Hypothalamus (tissue), 51 donors: Measurements from ENCODE around the gene URB1.
"Not testable (repeated sequence)": the region's sequence is repeated elsewhere in the genome, so short reads cannot be mapped to it uniquely, and the experiment has no call there.

Source experiments
- DNase-seq, 51 donors: peaks; one replicate each; lab custom pipeline; 2025; lab: John Stamatoyannopoulos, UW

Gene URB1

DNA sequence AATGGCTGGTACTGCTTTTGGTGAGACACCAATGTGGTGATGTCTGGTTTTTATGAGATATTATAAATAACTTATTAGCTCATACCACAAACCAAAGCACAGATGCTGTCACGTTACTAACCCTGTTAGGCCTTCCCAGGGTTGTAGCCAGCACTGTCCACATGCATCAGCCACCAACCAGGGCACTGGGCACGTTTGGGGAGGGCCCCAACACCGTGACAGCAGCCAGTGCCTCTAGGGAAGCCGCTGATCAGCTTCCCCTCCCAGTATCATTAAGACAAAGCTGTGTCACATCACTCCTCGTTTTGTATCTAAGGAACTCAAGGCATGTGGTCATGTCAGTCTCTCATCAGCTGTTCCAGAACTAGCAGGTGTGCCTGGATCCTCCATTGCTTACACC lies 13.9 kb downstream of the URB1 start:
- no peak for DNase-seq

DNA sequence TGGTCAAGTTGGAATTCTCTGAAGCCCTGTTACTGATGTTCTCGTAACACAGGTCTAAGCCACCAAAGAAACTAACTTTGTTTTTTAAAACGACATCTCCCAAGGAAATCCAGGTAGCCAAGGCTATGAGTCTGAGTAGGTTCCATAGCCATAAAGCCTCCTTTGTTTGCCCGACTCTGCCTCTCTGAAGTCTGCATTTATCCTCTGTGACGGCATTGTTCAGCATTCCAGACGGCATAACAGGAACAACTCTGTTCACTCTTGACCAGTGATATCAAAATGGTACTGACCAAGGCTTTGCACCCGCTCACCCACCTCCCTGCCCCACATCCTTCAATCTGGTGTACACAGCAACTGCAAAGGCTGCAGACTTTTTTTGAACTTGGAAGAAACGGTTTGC lies 14.8 kb downstream of the URB1 start:
- peak in 5 of 51 donors; percentile 8 to 17 (median 10) for DNase-seq

DNA sequence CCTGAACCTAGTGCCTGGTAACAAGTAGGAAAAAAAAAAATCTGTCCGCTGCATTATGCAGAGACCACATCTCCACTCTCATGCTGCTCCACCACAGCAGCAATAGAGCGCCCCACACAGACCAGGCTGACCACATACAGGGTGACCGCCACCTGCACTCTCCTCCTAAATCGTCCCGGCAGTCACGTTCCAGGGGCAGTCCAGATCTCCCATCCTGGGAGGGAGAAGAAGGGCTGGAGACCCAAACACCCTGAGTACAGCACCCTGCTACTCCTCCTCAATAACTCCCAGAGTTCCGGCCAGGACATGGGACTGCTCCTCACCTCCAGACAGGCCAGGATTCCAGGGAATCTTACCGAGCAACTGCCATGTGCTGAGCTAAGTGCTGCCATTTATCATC lies 15.3 kb downstream of the URB1 start:
- no peak for DNase-seq

DNA sequence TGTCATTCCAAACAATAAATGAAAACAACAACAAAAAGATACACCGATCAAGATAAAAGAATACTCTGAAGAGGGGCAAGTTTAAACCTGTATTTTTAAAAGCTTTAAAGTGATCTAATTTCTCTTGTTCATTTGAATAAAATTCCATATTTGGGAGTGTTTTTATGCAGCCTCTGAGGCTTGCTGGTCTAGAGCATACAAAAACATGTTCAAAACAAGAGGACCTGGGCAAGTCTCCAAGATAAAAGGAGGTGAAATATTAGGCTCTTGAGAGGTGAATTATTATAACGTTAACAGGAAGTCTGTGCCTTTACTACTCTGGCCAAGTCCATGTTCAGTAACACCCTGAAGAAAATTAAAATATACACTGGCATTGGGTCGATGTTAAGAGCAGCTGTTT lies 20.1 kb downstream of the URB1 start:
- no peak for DNase-seq

DNA sequence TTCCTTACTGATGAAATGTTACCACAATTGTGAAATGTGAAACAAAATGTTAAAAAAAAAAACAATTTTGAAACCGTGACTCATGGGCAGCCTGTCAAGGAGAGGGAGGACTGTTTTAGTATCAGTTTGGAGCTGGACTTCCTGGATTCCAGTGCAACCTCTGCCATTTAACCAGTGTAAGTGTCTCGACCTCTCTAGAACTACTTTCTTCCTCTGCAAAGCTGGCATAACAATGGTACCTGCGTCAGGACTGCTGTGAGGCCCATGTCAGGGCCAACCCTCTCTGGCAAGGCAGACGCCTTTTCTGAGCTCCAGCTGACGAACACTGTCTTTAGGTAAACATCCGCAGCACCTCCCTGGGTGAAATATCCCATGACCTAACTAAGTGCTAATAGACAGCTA lies 20.9 kb downstream of the URB1 start:
- DNase-seq, result no peak

DNA sequence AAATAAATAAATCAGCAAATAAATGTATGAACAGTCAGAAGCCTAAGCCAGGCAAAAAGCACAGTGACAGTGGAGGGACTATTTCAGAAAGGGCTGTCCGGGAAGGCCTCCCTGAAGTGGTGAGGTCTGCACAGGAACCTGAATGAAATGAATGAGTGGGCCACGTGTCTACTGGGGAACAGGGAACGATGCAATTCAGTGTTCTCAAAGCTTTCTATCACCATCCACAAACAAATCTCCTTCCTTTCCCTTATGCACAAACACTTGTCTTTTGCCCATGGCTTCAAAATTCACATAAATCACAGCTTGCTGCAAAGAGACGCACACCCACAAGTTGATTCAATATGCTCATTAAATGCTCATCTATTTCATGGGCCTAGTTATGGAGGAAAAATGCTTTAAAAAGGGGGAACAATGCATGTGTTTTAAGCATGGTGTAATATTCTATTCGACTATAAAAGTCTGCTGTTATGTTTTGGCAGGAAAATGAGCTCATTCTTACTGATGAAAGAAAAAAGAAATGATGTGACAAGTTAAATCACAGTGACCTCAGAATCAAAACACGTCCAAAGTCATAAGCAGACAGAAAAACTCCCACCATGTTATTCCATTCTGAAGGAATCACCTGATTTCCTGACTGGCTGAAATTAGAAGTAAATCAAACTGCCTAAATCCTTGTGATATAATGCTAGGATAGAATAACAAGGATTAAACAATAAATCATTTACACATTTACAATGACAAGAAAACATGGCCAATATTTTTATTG lies 21.6 kb downstream of the URB1 start:
- no peak for DNase-seq

DNA sequence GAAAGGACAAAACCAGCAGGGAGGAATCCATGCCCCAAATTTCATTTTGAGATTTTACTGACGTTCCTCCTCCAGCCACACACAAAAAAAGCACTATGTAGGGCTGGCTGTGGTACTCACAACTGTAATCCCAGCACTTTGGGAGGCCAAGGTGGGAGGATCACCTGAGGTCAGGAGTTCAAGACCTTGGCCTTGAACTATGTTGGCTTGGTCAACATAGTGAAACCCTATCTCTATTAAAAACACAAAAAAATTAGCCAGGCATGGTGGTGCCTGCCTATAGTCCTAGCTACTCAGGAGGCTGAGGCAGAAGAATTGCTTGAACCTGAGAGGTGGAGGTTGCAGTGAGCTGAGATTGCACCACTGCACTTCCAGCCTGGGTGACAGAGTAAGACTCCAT lies 23.9 kb downstream of the URB1 start:
- not testable (repeated sequence) for DNase-seq

DNA sequence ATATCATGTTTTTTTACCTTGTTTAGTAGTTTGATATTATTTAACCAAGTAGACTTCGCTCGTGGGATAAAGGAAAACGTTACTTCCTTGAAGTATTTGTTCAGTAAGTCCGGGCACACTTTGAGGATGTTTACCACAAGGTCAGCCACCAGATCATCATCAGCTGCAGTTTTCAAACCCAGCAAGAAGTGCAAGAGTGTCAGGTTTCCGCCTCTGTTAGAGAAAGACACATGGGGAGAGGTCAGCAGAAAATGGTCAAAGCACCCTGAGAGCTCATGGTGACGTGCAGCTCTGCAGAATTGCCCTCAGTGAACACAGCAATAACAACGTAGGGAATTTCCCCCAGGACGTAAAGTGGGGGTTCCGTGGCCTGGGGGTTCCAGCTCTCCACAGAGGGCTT lies 24.4 kb downstream of the URB1 start:
- DNase-seq, result no peak

DNA sequence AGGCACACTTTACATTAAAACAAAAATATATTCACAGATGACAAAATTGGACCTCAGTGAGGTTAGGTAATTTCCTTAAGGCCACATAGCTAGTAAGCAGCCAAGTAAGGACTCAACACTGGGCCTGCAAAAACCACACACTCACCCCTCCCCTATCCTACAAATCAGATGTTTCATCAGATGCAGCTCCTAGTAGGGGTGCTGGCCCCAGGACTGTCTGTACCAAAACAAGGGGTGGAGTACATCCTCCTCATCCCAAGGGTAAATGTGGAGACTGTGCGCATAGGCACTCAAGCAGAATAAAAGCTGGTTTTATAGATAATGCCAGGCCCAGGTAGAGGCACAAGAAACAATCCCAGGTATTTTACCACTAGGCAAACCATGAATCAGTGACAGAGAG lies 25.7 kb downstream of the URB1 start:
- no peak for DNase-seq

DNA sequence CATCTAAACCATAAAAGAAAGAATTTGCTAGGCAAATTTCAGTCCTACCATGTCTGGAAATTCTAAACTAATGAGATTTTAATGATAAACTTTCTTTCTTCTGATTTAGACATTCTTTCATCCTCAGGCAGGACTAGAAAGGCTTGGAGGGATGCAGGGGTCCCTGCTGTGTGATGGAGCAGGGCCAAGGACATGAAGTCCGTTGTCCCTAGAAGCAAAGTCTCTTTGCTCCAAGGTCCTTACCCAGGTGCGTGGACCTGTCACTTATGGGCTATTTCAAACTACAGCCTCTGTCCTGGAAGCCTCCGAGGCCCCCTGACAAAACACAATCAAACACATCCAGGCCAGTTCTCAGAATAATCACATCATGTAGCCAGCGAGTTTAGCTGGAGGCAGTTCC lies 26.6 kb downstream of the URB1 start:
- DNase-seq, result no peak

DNA sequence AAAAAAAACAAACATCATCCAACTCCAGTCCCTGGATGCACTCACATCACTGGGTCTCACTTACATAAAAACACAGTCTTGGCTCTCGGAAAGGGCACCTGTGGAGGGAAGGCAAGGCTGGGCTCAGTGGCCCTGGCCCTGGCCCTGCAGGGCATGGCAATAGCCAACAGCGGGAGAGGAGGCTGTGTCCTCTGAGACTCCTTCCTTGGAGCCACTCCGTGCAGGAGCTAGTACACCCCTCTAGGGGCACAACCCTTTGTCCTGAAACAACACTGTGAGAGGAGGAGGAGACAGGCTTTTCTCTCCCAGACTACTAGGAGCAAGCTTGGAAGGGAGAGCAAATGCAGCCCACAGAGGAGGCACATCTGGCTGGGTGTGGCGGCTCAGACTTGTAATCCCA lies 28.0 kb downstream of the URB1 start:
- no peak for DNase-seq

DNA sequence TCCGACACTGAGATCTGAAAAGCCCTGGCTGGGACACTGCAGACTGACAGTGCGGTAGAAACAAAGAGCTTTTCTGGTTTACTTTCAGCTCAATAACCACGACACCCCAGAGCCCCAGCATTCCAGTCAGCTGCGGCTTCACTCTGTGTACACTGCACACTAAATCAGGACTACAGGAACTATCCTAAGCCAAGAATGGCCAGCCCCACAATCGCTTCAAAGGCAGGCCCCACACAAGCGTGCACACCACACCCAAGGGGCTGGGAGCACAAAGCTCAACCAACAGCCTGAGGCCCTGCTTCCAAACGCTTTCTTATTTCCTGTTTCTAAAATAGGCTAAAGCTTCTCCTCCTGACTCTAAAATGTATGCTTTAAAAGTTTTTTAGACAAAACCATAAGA lies 28.4 kb downstream of the URB1 start:
- DNase-seq, result peak in 5 of 51 donors; percentile 7 to 24 (median 9)

DNA sequence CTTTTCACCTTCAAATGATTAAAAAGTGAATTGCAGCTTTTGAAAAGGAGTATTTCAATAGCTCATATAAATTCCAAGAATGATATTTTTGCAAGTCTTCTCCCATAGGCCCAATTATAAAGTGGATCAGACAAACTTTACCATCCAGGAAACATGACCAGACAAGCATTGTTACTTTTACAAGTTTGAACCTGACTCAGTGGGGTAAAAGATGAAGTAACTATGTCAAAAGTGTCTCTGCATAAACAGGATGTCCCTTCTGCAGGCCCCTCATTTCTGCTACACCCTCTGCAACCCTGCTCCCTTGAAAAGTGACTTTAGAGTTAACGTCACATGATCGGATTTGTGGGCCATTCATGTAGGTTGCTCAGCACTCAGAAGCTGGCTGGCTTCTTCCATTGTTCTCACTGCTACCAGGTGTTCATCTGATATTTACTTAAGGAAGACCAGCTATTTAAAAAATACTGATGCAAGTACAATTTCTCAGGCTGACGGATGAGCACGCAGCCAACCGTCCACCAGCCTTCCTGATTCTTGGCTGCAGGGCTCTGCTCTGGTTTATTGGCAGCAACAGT lies 32.3 kb downstream of the URB1 start:
- DNase-seq, result no peak

DNA sequence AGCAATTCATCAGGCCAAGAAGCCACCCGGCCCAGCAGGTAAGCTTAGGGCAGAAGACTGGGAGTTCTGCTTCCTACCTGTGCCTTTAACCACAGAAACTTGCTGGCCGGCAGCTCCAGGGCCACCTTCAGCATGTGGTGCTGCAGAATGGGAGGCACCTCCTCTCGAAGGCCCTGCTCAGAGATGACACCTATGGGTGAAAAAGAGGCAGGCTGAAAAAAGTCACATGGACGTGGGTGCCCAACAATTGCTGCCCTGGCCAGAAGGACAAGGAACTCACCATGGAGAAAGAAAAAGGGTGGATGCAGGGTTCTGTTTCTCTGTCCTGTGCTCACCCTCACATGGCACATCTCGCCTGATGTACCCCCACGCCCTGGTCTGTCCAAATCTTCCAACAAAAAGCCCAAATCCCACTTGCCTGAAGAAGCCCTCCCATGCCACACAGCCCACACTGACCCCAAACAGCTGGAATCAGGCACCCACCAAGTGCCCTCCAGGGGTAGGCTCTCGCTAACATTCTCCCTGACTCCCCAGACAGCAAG lies 33.0 kb downstream of the URB1 start:
- DNase-seq, result peak in 2 of 51 donors; percentile 9 to 14

DNA sequence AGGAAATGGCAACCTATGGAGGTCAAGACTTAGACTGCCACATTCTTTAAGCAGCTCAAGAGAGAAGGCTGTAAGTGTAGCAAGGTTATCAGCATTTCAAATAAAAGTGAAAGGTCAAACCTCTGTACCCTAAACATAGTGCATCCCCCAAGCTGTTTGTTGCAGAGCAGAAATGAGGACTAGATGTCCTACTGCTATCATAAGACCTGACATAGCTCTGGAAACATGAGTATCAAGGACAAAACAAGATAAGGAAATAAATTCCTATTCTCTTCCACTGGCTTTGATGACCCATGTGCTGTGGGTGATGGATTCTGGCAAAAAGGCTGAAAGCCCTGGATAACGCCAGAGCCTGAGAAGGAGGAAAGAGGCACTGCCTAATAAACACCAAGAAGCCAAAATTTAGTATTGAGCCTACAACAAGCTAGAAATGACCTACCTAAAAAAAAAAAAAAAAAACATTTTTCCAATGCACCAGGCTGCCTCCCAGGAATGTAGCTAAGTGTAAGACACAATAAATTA lies 35.9 kb downstream of the URB1 start:
- DNase-seq, result no peak

DNA sequence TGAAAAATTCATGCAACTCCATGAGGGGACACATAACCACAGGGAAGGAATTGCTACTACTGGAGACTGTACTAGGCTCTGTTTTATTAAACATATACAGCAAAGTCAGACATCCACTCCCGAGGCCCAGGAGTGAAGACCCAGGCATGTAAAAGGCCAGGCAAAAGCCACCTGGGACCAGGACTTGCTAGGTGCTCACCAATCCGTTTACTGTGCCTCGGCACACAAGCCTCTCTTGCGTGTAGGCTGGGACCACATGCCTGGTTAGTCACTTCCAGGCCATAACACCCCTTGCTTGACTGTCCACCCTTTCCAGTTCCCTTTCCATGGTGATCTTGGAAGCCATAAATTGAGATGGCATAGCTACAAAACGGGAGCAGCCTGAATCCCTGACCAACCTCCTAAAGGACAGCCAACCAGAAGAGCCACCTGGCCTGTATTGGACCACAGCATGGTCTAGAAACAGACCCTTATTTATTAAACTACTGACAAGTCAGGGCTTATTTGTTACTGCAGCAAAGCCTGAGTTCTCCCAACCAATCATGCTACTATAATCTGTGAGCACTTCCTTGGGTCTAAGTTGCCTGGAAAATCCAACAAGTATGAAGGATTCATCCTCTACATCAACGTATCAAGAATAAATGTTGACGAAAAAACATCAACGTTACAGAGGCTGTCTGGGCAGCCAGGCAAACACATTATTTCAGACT lies 39.7 kb downstream of the URB1 start:
- no peak for DNase-seq

DNA sequence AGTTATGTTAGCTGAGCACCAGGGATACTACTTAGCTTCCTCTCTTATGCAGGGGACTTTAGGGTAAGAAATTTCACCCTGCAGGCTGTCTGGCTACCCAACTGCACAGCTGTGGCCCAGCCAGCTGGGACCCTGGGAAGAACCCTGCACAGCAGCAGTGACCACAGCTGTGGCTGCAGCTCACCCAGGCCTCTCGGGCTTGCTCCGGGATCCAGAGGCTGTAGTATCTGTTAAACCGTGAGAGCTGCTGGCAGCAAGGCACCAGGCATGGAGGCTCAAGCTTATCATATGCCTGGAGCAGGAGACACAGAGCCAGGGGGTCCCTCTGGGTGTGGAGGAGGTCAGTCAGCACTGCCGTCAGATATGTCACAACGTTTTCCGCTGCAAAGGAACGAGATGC lies 40.3 kb downstream of the URB1 start:
- DNase-seq, result no peak

DNA sequence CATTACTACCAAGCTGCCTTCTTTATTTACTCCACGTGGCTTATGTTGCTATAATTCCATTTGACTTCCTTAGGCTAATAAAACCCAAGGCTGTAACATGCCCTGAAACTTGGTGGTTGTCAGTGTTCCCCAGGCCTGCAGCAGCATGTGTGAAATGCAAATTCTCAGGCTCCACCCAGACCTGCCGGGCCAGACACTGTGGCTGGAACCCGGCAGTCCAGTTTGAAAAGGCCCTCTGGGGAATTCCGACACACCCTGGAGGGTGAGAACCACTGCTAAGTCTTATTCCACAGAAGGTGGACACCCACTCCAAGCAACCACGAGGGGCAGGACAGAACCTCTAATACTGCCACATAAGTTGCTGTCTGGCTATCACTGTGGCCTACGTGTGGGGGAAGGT lies 41.4 kb downstream of the URB1 start:
- DNase-seq, result no peak

DNA sequence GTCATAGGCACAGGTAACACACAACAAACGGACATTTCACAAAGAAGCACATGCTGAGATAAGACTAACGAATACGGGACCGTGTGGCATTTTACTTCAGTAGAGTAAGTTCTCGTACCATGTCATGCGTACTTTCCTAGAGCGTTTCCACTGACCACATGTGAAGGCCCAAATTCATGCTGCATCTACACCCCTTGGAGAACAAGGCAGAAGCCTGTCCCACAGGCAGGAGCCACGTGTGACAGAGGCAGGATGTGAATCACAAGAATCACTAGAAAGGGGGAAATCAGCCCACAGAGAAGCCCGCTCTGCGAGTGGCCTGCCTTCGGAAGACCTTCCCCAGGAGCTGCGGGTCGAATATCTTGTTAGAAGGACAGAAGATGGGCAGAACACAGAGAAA lies 41.8 kb downstream of the URB1 start:
- no peak for DNase-seq

DNA sequence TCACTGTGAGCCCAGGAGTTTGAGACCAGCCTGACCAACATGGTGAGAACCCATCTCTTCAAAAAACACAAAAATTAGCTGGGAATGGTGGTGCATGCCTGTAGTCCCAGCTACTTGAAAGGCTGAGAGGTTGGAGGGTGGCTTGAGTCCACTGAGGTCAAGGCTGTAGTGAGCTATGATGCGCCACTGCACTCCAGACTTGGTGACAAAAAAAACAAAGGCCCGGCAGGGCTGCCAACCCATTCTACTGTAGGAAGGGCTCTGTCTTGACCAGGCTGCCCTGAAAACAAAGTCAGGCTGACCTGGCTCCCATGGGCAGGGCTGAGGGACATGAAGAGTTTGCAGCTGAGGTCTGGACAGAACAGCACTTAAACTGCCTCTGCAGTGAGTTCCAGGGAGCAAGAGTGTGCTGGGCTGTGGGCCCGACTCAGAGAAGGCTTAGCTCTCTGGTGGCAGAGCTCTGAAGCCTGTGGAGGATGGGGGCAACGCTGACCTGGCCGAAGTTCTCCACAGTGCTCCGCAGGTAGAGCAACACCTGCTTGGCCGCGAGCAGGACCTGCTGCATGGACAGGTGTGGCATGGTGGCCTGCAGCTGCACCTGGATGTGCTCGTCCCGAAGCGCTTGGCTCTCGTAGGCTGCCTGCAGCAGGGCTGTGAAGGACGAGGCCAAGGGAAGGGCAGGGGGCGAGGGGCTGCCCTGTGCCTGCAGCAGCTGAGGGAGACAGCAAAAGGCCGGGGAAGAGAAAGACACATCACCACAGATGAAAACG lies 42.4 kb downstream of the URB1 start:
- no peak for DNase-seq
